Measurements from ENCODE around the gene SLC23A3. TPM values are rescaled to one million over a fixed set of nuclear protein-coding genes. Genes with fewer than 3 reads are reported as not detected.

Gene SLC23A3
- total RNA-seq: 1.0 and 1.6 TPM in 2 replicates

- no peak for DNase-seq (ENCODE audit: low read depth)
These were observed at the start of gene SLC23A3 for GRCh38 chr2:219169930-219170654. Gene SLC23A3 (minus strand): TSS chr2:219170029. CDS start chr2:219169984, 45 bp downstream.

GRCh38 chr2:219218732-219219701 is 49.2 kb upstream of the SLC23A3 start, which contains the start of gene ABCB6:
Gene ABCB6 (minus strand): TSS chr2:219218958. CDS start chr2:219218673, 285 bp downstream.
- peak; percentile 72 for DNase-seq (ENCODE audit: low read depth)

DNA sequence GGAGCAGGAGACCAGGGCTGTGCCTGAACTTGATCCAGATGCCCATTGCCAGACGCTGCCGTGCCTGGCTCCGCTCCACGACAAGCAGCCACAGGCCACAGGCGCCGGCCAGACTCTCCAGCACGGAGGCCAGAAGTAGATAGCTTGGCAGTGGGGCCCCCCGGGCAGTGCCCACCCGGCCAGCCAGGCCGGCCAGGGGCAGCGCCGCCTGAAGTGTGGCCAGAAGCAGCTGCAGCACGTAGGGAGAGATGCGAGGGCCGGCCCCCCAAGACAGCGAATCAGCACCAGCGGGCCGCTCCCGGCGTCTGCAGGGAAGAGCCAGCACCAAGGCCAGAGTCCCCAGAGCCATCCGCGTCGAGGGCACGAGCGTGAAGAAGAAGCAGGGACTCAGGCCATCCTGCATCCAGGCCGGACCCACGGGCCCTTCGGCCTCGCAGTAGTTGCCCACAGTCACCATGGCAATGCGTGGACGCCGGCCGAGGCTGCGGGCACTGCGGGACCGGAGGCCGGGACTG is 48.4 kb upstream of the SLC23A3 start:
- DNase-seq (ENCODE audit: low read depth): peak; percentile 39

DNA sequence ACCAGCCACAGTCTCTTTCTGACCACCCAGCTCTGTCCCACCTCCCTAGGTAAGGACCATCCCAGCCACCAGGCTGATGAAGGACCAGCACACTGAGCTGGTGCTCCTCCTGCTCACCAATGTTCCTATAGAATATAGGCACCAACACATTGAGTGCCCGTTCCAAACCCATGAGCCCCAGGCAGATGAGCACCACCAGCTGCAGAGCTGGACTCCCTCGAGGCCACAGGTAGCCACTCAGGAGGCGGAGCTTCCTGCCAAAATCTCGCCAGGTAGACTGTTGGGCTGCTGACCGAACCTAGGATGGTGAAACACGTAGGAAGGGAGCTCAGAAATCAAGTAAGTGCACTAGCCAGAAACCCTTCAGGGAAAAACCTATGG is 46.7 kb upstream of the SLC23A3 start:
- DNase-seq (ENCODE audit: low read depth): no peak

DNA sequence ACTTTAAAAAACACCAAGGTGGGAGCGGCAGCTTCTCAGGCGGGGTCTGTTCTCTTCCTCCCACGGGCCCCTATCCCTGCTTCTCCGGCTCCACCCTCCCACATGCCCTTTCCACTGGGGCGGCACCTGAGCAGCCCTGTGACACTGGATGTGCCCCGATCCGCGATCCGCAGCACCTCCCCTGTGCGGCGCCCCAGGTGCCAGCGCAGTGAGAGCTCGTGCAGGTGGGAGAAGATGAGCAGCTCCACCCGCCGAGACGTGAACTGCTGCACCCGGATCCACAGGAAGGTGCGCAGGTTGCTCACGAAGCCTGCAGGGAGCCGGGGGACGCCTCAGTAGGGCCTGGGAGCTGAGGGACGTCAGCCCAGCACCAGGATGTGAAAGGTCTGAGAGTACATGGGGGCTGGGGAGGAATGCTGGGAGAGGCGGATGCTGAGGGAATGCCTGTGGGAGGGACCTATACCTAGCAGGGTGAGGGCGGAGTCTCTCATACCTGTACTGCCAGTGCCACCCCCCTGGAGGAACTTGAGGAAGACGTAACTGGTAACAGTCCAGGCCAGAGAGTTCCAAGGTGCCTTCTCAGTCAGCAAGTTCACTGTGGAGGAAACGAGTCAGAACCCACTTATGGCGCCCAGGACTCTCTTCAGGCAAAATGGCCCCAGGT is 46.2 kb upstream of the SLC23A3 start:
- DNase-seq (ENCODE audit: low read depth): no peak

GRCh38 chr2:219214786-219215185 is 45.0 kb upstream of the SLC23A3 start:
- no peak for DNase-seq (ENCODE audit: low read depth)

DNA sequence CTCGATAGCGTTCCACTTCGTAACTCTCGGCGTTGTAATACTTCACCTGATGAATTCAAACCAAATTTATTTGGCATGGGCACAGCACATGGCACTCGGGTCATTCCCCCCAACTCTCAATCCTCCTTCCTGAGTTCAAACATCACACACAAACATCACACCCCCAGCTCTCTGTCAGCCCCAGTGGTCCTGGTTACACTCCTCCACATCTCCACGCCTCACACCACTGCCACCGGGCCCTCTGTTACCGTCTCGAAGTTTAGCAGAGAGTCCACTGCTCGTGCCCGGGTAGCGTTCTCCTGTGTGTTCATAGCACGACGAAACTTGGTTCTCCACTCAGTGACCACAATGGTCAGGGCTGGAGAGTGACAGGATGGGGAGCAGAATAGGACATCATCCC is 44.3 kb upstream of the SLC23A3 start:
- DNase-seq (ENCODE audit: low read depth): no peak

- no peak for DNase-seq (ENCODE audit: low read depth)
These were observed 43.8 kb upstream of the SLC23A3 start for GRCh38 chr2:219213486-219214071.

DNA sequence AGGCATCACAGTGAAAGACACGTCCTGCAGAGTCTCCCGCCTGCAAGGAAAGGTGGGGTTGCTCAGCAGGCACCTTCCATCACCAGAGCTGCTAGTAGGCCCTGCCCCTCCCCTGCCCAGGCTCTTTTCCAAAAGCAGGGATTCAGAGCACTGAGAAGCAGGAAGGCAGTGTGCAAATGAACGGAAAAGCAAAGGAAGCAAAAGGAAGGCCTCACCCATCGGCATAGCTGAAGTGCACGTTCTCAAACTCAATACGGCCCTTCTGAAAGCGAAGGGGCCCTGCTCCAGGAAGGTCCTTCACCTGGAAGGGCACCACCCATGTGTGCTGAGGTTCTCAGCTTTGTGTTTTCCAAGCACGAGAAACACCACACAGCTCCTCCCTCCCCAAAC is 43.2 kb upstream of the SLC23A3 start:
- no peak for DNase-seq (ENCODE audit: low read depth)

DNA sequence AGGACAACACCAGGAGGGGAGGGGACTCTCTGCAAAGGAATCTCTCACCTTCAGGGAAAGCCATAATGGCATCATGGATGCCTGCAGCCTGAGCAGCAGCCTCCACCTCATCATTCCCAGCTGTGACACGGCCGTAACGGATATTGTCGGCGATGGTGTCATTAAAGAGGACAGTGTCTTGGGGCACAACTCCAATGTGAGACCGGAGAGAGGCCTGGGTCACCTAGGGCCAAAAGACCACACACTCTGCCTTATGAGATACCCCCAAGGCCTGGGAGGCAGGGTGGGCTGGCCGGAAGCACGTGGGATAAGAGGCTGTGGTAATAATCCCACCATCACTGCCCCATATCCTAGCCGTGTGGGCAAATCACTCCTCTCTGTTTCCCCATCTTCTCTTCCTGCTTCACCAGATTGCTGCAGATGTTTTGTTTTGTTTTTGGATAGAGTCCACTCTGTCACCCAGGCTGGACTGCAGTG is 41.1 kb upstream of the SLC23A3 start:
- DNase-seq (ENCODE audit: low read depth): no peak

DNA sequence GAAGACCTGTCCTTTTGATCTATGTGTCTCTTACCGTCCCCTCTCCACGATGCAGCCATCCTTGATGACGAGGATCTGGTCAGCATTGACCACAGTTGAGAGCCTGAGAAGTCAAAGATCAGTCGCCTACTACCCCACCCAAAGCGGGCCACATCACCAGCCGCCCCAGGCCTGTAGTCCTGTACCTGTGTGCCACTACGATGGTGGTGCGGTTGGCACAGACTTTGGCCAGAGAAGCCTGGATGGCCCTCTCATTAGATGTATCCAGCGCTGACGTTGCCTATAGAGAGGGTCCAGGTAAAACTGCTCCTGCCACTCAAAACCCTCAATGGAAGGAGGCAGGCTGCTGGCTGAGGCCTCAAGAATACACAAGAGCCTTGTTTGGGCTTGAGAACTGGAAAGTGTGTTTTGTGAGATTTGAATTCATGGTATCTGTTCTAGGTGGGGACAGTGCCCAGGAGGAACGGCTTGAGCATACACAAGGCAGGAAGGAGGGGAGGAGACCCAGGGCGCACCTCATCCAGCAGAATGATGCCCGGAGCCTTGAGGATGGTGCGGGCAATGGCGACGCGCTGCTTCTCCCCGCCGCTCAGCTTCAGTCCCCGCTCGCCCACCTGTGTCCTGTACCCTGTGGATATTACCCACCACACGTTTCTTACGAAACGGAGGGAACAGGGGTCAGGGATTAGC is 40.5 kb upstream of the SLC23A3 start:
- DNase-seq (ENCODE audit: low read depth): no peak

- no peak for DNase-seq (ENCODE audit: low read depth)
These were observed 39.7 kb upstream of the SLC23A3 start for GRCh38 chr2:219209236-219210195.

GRCh38 chr2:219207884-219208740 is 38.3 kb upstream of the SLC23A3 start:
- DNase-seq (ENCODE audit: low read depth): peak; percentile 55

DNA sequence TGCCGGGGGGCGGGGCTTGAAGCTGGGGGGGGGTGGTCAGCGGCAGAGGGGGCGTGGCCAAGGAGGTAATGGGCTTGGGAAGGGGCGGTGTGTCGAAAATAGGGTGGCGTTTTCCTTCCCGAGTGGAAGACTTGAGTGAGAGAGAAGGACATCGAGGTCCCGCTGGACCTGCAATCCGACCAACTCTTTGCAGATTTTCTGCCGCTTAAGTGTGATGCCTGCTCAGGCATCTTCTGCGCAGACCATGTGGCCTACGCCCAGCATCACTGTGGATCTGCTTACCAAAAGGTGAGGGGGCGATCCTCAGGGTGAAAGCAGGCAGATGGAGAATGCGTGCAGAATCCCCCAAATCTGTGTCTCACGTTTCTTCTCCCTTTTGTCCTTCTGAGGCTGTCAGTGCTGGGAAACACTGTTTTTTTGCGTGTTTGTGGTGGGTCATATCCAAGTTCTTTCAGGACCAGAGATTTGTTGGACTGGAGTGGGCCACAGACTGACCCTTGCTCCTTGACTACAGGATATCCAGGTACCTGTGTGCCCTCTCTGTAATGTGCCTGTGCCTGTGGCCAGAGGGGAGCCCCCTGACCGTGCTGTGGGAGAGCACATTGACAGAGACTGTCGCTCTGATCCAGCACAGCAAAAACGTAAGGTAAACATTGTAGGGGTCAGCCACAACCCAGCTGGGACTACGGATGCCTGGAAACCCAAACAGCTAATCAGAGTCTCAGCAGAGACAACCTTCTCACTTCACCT is 37.5 kb upstream of the SLC23A3 start:
- no peak for DNase-seq (ENCODE audit: low read depth)

- peak; percentile 76 for DNase-seq (ENCODE audit: low read depth)
These were observed 36.7 kb upstream of the SLC23A3 start, which contains the start of gene ZFAND2B for GRCh38 chr2:219206328-219207133. Gene ZFAND2B (plus strand): TSS chr2:219206782. CDS start chr2:219206988, 206 bp downstream.

DNA sequence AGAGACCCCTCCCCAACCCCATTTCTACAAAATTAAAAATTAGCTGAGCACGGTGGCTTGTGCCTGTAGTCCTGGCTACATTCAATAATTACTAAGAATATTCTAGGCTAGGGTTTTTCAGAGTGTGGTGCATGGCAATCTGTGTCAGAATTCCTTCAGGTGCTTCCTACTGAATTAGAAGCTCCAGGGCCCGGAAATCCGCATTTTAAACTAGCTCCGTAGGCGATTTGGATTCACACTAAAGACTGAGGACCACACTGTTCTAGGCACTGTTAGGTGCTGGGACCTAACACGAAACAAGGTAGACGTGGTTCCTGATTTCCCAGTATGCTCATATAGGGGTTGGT is 36.1 kb upstream of the SLC23A3 start:
- DNase-seq (ENCODE audit: low read depth): no peak

DNA sequence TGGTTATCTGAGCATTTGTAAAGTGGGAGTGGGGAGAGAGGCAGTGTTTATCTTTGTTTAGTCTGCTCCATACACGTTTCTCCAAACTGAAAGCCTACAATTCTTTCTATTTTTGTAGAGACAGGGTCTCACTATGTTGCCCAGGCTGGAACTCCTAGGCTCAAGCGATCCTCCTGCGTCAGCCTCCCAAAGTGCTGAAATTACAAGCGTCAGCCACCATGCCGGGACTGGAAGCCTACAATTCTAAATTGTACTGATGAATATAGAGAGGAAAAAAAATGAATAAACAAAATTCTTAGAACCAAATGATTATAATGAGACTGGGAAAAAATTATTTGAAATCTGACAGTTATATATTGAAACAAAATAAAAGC is 35.3 kb upstream of the SLC23A3 start:
- DNase-seq (ENCODE audit: low read depth): no peak

Measured in renal cortical epithelial cell (primary cell).